NCI-H446 treated with DMSO at 0.1 percent for 48 hours (cell line): ENCODE results near the gene GJB1.
"Not testable (repeated sequence)": the region's sequence is repeated elsewhere in the genome, so short reads cannot be mapped to it uniquely, and the experiment has no call there.

Experiments used
- DNase-seq: peaks from one replicate; lab custom pipeline; 2025; lab: John Stamatoyannopoulos, UW

The GJB1 gene

GRCh38 chrX:71222929-71223328 is at the start of gene GJB1:
TSS of gene GJB1 (plus strand) at chrX:71223224. CDS start at chrX:71223708, 484 bp downstream.
- DNase-seq = no peak

GRCh38 chrX:71173440-71173839 is 49.6 kb upstream of the GJB1 start:
- DNase-seq = no peak

DNA sequence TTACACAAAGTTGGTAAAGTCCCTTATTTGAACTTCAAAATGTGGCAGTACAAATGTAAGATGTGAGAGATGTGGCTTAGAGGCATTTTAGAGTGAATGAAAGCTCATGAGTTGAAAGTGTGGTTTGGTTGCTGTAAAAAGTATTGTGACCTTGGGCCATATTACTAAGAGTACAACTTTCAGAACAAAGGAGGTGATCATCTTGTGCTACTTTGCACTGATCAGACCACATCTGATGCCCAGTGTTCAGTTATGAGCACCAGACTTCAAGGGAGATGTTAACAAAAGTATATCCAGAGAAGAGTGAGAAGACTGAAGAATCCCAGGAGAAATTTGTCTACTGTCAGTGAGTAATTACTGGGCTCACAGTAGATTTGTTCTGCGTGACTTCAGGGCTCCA is 48.2 kb upstream of the GJB1 start:
- no peak for DNase-seq

DNA sequence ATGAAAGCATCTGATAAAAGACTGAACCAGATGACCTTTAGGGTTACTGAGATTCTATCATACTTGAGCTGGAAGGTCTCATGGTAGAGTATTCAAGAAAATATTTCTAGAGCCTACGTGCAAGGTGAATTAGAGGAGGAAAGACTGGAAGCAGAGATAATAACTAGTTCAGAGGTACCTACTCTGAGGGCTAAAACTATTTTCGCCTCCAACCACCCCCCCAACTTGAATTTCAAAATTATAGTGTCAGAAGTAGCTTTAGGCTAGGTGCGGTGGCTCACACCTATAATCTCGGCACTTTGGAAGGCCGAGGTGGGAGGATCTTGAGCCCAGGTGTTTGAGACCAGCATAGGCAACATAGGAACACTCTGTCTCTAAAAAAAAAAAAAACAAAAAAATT is 47.5 kb upstream of the GJB1 start:
- DNase-seq = no peak

DNA sequence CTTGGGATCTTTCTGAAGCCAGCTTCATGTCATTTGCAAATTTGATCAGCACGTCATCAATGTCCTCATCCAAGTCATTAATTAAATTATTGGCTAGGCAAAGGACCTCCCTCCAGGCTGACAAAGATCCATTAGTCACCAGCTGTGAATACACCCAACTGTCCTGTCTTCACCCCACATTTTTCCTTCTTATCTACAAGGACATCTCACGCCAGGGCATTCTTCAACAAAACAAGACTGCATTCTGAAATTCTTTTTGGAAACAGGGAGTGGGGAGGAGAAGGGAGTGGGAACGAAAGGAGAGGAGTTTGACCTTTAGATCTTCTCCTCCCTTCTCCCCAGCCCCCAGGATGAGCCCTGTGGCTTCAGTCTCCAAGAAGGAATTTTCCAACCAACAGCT is 45.7 kb upstream of the GJB1 start:
- DNase-seq = no peak

- DNase-seq = no peak
Measured at GRCh38 chrX:71178908-71179307, 44.1 kb upstream of the GJB1 start.

- not testable (repeated sequence) for DNase-seq
Measured at GRCh38 chrX:71180579-71181265, 42.3 kb upstream of the GJB1 start.

- no peak for DNase-seq
Measured at GRCh38 chrX:71181558-71181909, 41.5 kb upstream of the GJB1 start.

- peak; percentile 26 for DNase-seq
Measured at GRCh38 chrX:71181910-71182799, 40.9 kb upstream of the GJB1 start.

GRCh38 chrX:71182871-71183270 is 40.2 kb upstream of the GJB1 start:
- DNase-seq = no peak

- DNase-seq = no peak
Measured at GRCh38 chrX:71183341-71183740, 39.7 kb upstream of the GJB1 start.

DNA sequence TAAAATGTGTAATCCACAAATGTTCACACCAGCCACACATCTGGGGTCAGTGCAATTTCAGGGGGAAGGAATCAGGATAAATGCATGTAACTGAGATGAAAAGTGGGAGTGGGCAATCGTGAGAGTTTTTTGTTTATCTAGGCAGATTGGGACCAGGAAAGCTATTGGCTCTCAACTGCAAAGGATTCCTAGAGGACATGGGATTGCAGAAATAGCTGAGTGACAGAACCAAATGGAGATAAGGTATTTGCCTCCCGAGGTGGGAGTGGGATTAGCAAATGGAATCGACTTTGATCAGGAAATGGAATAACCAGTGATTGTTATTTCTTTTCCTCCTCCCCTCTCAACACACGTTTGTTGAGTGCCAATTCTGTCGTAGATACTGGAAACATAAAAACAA is 38.9 kb upstream of the GJB1 start:
- DNase-seq = no peak

DNA sequence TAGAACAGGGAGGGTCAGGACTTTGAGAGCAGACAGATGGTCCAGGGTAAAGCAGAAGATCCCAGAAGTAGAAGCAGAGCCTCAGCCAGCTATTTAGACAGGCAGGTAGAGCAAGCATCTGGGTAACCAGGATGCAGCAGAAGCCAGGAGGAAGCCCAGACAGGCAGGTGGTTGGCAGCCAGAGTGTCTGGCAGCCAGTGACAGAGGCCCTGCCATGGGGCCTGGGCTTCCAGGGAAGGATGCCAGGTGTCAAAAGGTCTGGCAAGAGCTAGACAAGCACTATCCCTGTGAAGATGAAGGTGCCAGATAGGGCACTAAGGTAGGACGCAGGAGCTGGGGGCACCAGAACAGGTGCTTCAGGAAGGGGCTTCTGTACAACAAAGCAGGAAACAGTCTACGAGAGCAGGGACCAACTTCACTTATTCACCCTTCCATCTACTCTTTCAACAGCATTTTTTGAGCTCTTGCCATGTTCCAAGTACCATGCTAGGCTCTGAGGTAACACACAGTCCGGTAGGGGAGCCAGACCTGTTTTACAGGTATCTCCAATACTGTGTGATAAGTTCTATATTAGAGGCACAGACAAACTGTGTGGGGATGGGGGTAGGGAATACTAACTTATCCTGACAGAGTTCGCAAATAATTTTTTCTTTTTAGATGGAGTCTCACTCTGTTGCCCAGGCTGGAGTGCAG is 38.1 kb upstream of the GJB1 start:
- no peak for DNase-seq

DNA sequence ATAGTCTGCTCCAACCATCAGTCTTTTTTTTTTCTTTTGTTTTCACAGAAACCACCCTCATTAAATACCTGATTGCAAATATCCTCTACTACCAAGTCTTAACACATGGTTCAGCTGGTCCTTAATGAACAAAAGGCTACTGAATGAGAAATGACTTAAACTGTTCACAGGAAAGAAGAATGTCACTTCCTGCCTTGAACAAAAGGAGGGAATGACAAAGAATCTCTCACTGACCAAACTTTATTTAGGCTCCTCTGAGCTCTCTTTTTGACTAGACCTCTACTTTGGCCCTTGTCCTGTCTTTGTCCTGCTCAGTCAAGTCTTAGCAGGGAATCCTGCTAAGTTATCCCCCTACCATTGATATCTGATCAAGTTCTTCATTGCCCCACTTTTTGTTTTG is 31.8 kb upstream of the GJB1 start:
- DNase-seq = no peak

GRCh38 chrX:71195964-71196649 is 26.9 kb upstream of the GJB1 start:
- DNase-seq = no peak

- no peak for DNase-seq
Measured at GRCh38 chrX:71198066-71198465, 25.0 kb upstream of the GJB1 start.

DNA sequence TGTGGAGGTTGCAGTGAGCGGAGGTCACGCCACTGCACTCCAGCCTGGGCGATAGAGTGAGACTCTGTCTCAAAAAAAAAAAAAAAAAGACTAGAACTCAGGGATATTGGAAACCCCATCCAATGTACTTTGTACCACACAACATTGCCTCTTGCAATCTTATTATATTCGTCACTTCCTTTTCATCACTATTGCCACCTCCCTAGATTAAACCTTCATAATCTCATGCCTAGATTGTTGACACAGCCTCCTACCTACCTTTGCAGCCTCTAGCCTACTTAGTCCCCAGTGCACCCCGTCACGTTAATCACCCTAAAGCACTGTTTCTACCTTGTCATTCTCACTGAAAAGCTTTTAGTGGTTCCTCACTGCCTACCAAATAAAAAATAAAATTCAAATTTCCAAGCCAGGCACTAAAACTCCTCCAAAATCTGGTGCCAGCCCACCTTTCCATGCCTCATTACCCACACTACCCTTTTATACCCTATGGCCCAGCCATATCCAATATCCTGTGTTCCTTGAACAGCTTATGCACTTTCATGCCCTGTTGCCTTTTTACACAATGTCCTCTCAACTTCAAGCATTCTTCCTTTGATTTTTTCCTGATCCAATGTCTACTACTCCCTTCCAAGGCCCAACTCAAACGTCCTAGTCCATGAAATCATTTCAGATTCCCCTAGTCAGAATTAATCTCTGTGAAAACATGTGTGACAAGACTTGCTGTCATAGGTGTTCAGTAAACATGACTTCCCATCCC is 23.6 kb upstream of the GJB1 start:
- DNase-seq = no peak

GRCh38 chrX:71210816-71211215 is 12.2 kb upstream of the GJB1 start:
- DNase-seq = no peak

DNA sequence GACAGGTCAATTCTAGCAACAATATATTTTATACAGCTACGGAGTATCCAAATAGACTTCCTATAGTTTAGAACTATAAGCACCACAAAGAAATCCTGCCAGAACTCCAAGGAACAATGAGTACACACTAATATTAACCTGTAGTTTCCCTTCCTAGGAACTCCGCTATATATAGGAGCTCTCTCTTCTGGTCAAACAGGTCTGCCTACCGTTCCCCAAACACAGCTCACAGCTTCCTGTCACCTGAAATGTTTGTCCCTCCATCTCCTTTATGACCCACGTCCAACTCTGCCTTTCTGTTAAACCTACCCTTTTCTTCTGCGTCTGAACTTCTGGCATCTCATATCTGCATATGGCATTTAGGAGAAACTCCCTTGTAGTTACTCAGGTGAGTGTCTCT is 10.5 kb upstream of the GJB1 start:
- no peak for DNase-seq

GRCh38 chrX:71214152-71214551 is 8.9 kb upstream of the GJB1 start:
- DNase-seq = no peak

GRCh38 chrX:71214604-71215337 is 8.3 kb upstream of the GJB1 start:
- DNase-seq = no peak
